Fibroblast of pulmonary artery (primary cell): ENCODE data around the gene PLEKHG2.

Experiments used
- DNase-seq: peaks from one replicate; pipeline ENCODE4 v3.0.0-alpha.2; 2010; ENCODE audit warnings: low read depth
- H3K4me3 ChIP-seq: replicated peaks from 2 replicates; pipeline ENCODE4 v1.5.1; 2011; ENCODE audit warnings: low read depth, mild to moderate bottlenecking, control low read depth, low read length, moderate library complexity
- CTCF ChIP-seq: IDR thresholded peaks from 2 replicates; pipeline ENCODE4 v1.5.1; 2011; ENCODE audit warnings: mild to moderate bottlenecking, control low read depth, low read length, inconsistent platforms; ENCODE audit errors: missing control alignments

The PLEKHG2 gene

DNA sequence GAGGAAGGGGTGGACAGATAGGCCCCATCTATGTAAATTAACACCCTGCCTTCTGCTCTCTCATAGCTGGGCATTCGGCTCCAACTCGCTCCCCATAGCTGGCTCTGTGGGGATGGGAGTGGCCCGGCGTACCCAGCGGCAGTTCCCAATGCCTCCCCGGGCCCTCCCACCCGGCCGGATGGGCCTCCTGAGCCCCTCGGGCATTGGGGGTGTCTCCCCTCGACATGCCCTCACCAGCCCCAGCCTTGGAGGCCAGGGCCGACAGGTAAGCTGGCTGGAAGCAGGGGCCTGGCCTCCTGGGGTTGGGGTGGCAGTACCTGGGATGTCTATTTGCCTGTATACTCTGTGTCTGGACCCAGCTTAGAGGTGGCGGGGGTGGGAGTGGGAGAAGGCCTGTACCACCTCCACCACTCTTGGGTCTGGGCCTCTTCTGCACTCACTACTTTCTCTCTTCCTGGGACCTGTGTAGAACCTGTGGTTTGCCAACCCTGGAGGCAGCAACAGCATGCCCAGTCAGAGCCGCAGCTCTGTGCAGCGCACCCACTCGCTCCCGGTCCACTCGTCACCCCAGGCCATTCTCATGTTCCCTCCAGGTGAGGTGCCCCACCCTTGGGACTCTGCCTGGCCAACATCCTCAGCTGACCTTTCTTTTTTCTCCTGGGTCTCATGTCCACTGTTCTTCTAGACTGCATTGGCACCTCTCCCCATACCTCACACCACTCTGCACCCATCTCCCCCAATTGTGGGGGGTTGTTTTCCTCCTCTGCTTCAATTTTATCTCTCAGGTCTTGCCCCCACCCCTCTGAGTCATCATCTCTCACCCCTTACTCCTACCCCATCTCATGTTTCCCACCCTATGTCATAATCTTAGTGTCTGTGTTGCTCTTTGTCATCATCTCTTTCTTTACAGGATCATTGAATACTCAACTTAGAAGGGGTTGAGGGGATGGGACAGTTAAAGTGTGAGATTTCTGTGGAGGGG, 31.7 kb upstream of the PLEKHG2 start:
- no peak for TF ChIP-seq CTCF
- no peak for DNase-seq
- H3K4me3 ChIP-seq: no peak overlapping the region

DNA sequence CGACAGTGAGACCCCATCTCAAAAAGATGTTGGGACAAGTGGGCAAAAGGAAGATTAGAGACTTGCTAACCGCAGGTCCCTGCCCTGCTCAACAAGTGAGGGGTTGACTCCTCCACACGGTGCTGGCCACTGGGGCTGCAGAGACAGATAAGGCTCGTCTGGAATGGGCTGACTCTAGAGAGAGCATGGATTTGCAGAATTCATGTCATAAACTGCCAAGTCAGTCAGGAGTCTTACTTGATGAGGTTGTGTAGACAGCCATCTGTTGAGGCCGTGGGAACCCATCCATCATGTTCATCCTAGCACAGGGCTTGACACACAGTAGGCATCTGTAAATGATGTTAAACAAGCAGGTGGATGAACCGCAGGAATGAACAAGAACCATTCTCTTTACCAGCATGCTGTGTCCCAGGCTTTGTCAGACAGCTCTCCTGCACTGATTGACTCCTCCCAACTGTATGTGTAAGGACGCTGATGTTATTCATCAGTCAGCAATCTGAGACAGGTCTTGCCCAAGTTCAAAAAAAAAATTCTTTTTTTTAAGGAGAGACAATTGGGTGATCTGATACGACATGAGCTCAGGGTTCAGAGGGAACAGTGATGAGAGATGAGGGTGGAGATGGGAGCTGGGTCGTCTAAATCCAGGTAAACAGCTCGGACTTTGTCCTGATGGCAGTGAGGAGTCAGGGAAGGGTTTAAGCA, 30.4 kb upstream of the PLEKHG2 start:
- H3K4me3 ChIP-seq: no peak overlapping the region
- DNase-seq: no peak
- no peak for TF ChIP-seq CTCF

GRCh38 chr19:39382991-39383828, 29.3 kb upstream of the PLEKHG2 start:
- no peak for TF ChIP-seq CTCF
- no peak for DNase-seq
- H3K4me3 ChIP-seq: no peak overlapping the region

DNA sequence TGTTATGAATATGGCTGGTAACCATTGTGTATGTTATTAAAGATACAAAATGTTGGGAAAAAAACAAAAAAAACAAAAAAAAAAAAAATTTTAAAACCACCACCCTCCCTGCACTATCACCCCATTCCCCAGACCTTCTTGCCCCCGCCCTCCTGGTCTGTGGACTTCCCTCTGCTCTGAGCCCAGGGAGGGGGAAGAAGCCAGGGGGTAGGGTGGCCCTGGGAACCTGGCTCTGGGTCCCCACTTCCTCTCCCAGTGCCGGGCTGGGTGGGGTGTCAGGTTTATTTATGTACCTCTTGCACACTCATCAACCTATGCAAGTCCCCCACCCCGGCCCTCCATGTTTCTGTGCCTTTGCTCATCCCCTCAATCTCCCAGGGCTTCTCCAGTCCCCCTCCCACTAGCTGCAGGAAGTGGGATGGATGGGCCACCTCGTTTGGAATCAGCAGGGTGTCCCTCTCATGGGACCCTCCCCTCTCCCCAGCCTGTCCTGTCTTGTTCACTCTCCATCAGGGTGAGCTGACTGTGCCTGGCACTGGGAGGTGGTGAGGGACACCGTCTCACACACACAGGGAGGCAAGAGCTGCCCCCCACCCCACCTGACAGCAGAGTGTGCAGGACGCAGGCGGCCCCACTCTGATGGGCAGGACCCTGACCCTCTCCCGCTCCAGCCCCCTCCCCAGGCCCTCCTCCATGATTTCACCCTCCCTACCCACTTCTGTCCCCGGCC, 27.5 kb upstream of the PLEKHG2 start:
- no peak overlapping the region for H3K4me3 ChIP-seq
- no peak for TF ChIP-seq CTCF
- DNase-seq: no peak

DNA sequence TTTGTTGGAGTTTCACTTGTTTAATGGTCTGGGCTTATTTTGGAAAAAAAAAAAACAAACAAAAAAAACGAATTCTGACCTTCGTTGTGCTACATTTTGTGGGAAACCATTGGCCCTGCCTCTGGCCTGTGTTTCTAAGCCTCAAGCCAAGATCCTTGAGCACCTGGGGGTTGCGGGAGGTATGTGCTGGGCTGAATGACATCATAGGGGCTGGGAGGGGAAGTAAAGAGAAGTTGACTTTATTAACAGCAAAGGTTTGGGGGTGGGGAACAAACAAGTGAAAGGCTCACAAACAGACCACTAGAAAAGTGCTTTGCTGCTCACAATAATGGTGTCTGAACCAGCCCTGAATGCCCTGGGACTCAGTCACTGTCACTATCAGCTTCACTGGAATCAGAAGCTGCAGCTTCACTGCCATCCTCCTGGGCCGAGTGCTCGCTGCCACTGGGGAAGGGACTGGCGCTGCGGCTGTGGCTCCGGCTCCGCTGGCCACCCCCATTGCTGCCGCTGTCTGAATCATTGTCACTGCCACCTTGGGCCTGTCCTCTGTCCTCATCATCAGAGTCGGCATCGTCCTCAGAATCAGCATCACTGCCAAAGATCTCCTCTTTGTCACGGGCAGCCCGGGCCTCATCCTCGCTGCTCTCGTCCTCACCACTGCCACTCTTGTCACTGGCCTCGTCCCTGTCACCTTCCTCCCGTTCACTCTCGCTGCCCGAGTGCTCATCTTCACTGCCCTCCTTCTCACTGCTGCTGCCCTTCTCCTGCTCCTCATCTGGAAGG, 26.6 kb upstream of the PLEKHG2 start:
- TF ChIP-seq CTCF: no peak
- H3K4me3 ChIP-seq: no peak overlapping the region
- DNase-seq: no peak
